GM12873 (cell line): ENCODE measurements around the gene BRCA1.

Experiments used
- CTCF ChIP-seq: IDR thresholded peaks from 2 replicates; pipeline ENCODE4 v1.5.1; 2012; ENCODE audit warnings: low read depth, mild to moderate bottlenecking, moderate library complexity, low read length, control low read depth; ENCODE audit not compliant: insufficient read depth; ENCODE audit errors: missing control alignments

BRCA1 gene

DNA sequence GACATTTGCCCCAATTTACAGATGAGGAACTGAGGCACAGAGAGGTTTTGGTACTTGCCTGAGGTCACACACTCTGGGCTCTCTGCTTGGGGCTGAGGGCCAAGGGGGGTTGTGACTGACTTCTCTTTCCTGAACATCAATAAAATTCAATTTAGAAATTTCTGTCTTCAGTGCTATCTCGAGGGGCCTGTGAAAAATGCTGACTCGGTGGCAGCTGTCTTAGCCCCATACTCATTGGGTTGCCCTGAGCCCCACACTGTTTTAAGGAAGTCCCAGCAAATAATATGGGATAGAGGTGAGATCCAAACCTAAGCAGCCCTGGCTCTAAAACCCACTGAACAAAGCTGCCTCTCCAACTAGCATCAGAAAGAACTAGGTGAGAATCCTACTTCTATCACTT, 7.0 kb upstream of the BRCA1 start:
- no peak for TF ChIP-seq CTCF

DNA sequence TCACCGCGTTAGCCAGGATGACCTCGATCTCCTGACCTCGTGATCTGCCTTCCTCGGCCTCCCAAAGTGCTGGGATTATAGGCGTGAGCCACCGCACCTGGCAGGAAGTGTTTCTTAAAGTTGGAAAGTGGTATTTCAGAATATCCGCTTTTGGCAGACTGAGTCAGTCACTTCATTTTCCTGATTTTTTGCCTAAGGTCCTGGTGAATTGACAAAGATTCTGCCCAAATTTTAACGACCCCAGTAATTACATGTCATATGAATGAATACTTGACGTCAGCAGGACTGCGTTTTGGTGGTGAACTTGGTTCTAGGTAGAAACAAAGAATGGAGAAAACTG, 4.5 kb upstream of the BRCA1 start:
- TF ChIP-seq CTCF: no peak

DNA sequence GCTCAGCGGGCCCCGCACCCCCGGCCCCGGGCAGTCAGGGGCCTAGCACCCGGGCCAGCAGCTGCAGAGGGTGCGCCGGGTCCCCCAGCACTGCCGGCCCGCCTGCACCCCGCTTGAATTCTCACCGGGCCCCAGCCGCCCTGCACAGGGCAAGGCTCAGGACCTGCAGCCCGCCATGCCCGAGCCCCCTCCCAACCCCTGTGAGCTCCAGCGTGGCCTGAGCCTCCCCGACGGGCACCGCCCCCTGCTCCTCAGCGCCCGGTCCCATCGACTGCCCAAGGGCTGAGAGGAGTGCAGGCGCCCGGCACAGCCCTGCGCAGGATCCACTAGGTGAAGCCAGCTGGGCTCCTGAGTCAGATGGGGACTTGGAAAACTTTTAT, 1.7 kb upstream of the BRCA1 start:
- TF ChIP-seq CTCF: no peak

- no peak for TF ChIP-seq CTCF
Observed at GRCh38 chr17:43125967-43126910, 1.1 kb upstream of the BRCA1 start.

GRCh38 chr17:43118679-43119615, 6.2 kb downstream of the BRCA1 start:
- no peak for TF ChIP-seq CTCF

DNA sequence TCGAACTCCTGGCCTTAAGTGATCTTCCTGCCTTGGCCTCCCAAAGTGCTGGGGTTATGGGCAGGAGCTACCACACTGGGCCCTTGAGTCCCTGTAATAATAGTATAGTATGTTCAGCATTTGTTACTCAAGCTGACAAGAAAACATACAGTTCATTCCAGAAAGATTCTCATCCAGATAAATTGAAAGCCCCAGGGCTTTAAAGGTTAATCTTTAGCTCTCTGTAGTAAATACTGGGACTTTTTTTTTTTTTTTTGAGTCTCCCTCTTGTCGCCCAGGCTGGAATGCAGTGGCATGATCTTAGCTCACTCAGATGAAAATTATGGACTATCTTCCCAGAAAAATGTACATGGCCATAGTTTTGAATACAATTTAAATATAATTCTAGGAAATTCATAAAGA, 11.0 kb downstream of the BRCA1 start:
- TF ChIP-seq CTCF: no peak

GRCh38 chr17:43106552-43106951, 18.6 kb downstream of the BRCA1 start:
- no peak for TF ChIP-seq CTCF
